ENCODE results near the gene RBX1.

The RBX1 gene

GRCh38 chr22:41022470-41023298, 71.5 kb downstream of the RBX1 start:
- peak; percentile 90 for DNase-seq (ENCODE audit: low spot score)
